ENCODE data around the gene CLSTN2.

CLSTN2 gene

GRCh38 chr3:140347151-140347550 is 412.2 kb downstream of the CLSTN2 start:
- Mint-ChIP-seq H3K9me3 (no peaks in the 10 kb centered on the region), H3K27ac (no peak overlapping the region), H3K4me1 (no peaks in the 10 kb centered on the region), H3K4me3 (no peak overlapping the region), H3K27me3 (peaks cover 3% of the 10 kb centered on the region), H3K36me3 (no peaks in the 10 kb centered on the region)
- no peak for DNase-seq (ENCODE audit: low spot score in 2 of 2)
- no peak for ATAC-seq (ENCODE audit: low read depth)

- no peak overlapping the region for H3K4me3 Mint-ChIP-seq
- no peaks in the 10 kb centered on the region for H3K36me3 Mint-ChIP-seq
- no peaks in the 10 kb centered on the region for H3K4me1 Mint-ChIP-seq
- H3K9me3 Mint-ChIP-seq: no peaks in the 10 kb centered on the region
- ATAC-seq (ENCODE audit: low read depth): no peak
- DNase-seq (ENCODE audit: low spot score in 2 of 2): no peak
- H3K27me3 Mint-ChIP-seq: peaks cover 2% of the 10 kb centered on the region
- H3K27ac Mint-ChIP-seq: no peak overlapping the region
These were observed 415.0 kb downstream of the CLSTN2 start for GRCh38 chr3:140349938-140350337.

- Mint-ChIP-seq H3K9me3 (no peaks in the 10 kb centered on the region), H3K4me3 (no peak overlapping the region), H3K36me3 (no peaks in the 10 kb centered on the region), H3K27me3 (peaks cover 4% of the 10 kb centered on the region), H3K4me1 (no peaks in the 10 kb centered on the region), H3K27ac (no peak overlapping the region)
- ATAC-seq (ENCODE audit: low read depth): no peak
- no peak for DNase-seq (ENCODE audit: low spot score in 2 of 2)
These were observed 416.5 kb downstream of the CLSTN2 start for GRCh38 chr3:140351466-140351865.

- H3K27me3 Mint-ChIP-seq: peaks cover 8% of the 10 kb centered on the region
- ATAC-seq (ENCODE audit: low read depth): no peak
- no peak overlapping the region for H3K4me3 Mint-ChIP-seq
- no peak overlapping the region for H3K27ac Mint-ChIP-seq
- H3K4me1 Mint-ChIP-seq: no peaks in the 10 kb centered on the region
- no peaks in the 10 kb centered on the region for H3K9me3 Mint-ChIP-seq
- H3K36me3 Mint-ChIP-seq: no peaks in the 10 kb centered on the region
- DNase-seq (ENCODE audit: low spot score in 2 of 2): no peak
These were observed 420.5 kb downstream of the CLSTN2 start for GRCh38 chr3:140355481-140355880.

DNA sequence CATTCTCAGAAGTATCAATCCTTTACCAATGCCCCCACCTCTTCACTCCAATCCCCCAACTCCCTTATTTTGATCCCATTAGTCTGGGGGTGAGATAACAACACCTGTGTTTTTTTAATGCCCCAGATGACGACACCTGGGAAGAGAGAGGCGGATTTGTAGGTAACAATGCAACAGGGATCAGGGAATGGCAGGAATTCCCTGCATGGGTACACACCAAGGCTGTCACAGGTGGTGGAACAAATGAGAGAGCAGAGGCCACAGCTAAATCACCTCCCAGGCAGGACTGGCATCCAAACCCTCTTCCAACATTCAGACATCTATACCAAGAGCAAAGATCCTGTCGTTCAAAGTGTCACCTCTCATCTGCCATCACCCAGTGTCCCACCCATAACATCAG is 423.7 kb downstream of the CLSTN2 start:
- no peak for ATAC-seq (ENCODE audit: low read depth)
- peaks cover 1% of the 10 kb centered on the region for H3K9me3 Mint-ChIP-seq
- H3K4me1 Mint-ChIP-seq: no peaks in the 10 kb centered on the region
- DNase-seq (ENCODE audit: low spot score in 2 of 2): no peak
- H3K36me3 Mint-ChIP-seq: no peaks in the 10 kb centered on the region
- H3K27ac Mint-ChIP-seq: no peak overlapping the region
- H3K4me3 Mint-ChIP-seq: no peak overlapping the region
- H3K27me3 Mint-ChIP-seq: peaks cover 8% of the 10 kb centered on the region

DNA sequence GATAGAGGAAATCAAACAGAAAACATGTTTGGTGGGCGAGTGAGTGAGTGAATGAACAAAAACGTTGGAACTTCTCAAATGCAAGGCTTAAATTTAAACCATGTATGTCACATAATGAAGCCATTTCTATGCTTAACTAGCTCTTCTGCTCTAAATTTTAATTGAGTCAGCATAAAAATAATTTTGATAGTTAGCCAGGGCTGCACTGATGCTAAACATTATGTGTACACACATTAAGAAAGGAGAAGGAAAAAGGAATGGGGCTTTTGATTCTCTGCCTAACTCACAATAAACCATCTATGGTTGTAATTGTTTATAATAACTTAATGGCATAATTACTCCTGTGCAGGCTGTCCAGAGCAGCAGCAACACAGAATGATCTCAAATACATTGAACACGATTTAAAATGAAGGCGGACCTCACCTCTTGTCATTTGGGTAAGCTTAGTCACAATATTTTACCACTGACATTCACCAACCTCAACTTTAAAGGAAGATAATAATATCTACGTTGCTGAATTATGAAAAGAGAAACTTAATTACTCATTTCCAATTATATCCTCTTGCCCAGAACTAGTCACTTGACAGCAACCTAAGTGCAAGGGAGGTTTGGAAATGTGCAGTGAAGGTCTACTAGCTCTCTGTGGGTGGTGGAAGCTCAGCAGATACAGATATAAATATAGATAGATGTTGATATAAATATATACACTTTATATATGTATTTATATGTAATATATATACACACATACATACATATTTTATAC is 424.4 kb downstream of the CLSTN2 start:
- no peaks in the 10 kb centered on the region for H3K4me1 Mint-ChIP-seq
- H3K4me3 Mint-ChIP-seq: no peak overlapping the region
- no peaks in the 10 kb centered on the region for H3K36me3 Mint-ChIP-seq
- peaks cover 8% of the 10 kb centered on the region for H3K27me3 Mint-ChIP-seq
- H3K27ac Mint-ChIP-seq: no peak overlapping the region
- ATAC-seq (ENCODE audit: low read depth) (no peak), DNase-seq (ENCODE audit: low spot score in 2 of 2) (no peak)
- H3K9me3 Mint-ChIP-seq: peaks cover 4% of the 10 kb centered on the region

GRCh38 chr3:140360332-140360731 is 425.3 kb downstream of the CLSTN2 start:
- DNase-seq (ENCODE audit: low spot score in 2 of 2) (no peak), ATAC-seq (ENCODE audit: low read depth) (no peak)
- Mint-ChIP-seq H3K27me3 (peaks cover 7% of the 10 kb centered on the region), H3K36me3 (no peaks in the 10 kb centered on the region), H3K4me3 (no peak overlapping the region), H3K9me3 (peaks cover 4% of the 10 kb centered on the region), H3K4me1 (no peaks in the 10 kb centered on the region), H3K27ac (no peak overlapping the region)

- no peak overlapping the region for H3K27ac Mint-ChIP-seq
- no peaks in the 10 kb centered on the region for H3K36me3 Mint-ChIP-seq
- H3K4me1 Mint-ChIP-seq: no peaks in the 10 kb centered on the region
- H3K4me3 Mint-ChIP-seq: no peak overlapping the region
- H3K27me3 Mint-ChIP-seq: peaks cover 3% of the 10 kb centered on the region
- H3K9me3 Mint-ChIP-seq: peaks cover 4% of the 10 kb centered on the region
- DNase-seq (ENCODE audit: low spot score in 2 of 2) (no peak), ATAC-seq (ENCODE audit: low read depth) (no peak)
These were observed 428.8 kb downstream of the CLSTN2 start for GRCh38 chr3:140363801-140364200.

- H3K27ac Mint-ChIP-seq: no peak overlapping the region
- no peaks in the 10 kb centered on the region for H3K4me1 Mint-ChIP-seq
- H3K36me3 Mint-ChIP-seq: no peaks in the 10 kb centered on the region
- peaks cover 4% of the 10 kb centered on the region for H3K9me3 Mint-ChIP-seq
- ATAC-seq (ENCODE audit: low read depth): no peak
- H3K4me3 Mint-ChIP-seq: no peak overlapping the region
- no peak for DNase-seq (ENCODE audit: low spot score in 2 of 2)
- peaks cover 2% of the 10 kb centered on the region for H3K27me3 Mint-ChIP-seq
These were observed 431.1 kb downstream of the CLSTN2 start for GRCh38 chr3:140365872-140366697.

GRCh38 chr3:140368223-140368811 is 433.3 kb downstream of the CLSTN2 start:
- Mint-ChIP-seq H3K4me3 (no peak overlapping the region), H3K9me3 (peaks cover 2% of the 10 kb centered on the region), H3K36me3 (no peaks in the 10 kb centered on the region), H3K27me3 (peaks cover 2% of the 10 kb centered on the region), H3K4me1 (no peaks in the 10 kb centered on the region), H3K27ac (no peak overlapping the region)
- DNase-seq (ENCODE audit: low spot score in 2 of 2) (no peak), ATAC-seq (ENCODE audit: low read depth) (no peak)

GRCh38 chr3:140370686-140371085 is 435.7 kb downstream of the CLSTN2 start:
- Mint-ChIP-seq H3K27me3 (peaks cover 2% of the 10 kb centered on the region), H3K27ac (no peak overlapping the region), H3K4me1 (no peaks in the 10 kb centered on the region), H3K9me3 (no peaks in the 10 kb centered on the region), H3K36me3 (no peaks in the 10 kb centered on the region), H3K4me3 (no peak overlapping the region)
- ATAC-seq (ENCODE audit: low read depth) (no peak), DNase-seq (ENCODE audit: low spot score in 2 of 2) (no peak)

DNA sequence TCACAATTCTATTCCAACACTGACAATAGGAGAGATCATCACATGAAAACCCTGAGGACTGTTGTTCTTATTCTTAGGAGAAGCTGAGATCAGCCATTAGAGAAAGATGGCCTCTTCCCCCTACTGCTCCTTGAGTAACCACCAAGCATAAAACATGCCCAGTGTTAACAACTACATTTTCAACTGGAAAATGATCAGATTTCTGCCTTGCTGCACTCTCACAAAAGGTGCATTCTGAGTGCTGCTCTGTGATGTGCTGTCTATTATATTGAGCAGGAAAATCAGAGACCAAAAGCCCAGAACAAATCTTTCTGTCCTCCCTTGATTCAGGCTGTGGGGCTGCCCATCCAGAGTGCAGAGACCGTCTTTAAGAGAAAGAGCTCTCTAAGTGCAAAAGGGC is 438.2 kb downstream of the CLSTN2 start:
- no peak overlapping the region for H3K27ac Mint-ChIP-seq
- no peaks in the 10 kb centered on the region for H3K9me3 Mint-ChIP-seq
- no peak overlapping the region for H3K4me3 Mint-ChIP-seq
- ATAC-seq (ENCODE audit: low read depth) (no peak), DNase-seq (ENCODE audit: low spot score in 2 of 2) (no peak)
- H3K4me1 Mint-ChIP-seq: no peaks in the 10 kb centered on the region
- peaks cover 2% of the 10 kb centered on the region for H3K27me3 Mint-ChIP-seq
- H3K36me3 Mint-ChIP-seq: no peaks in the 10 kb centered on the region

GRCh38 chr3:140375002-140375401 is 440.0 kb downstream of the CLSTN2 start:
- H3K4me1 Mint-ChIP-seq: no peaks in the 10 kb centered on the region
- H3K27me3 Mint-ChIP-seq: peaks cover 2% of the 10 kb centered on the region
- H3K27ac Mint-ChIP-seq: no peak overlapping the region
- no peak overlapping the region for H3K4me3 Mint-ChIP-seq
- DNase-seq (ENCODE audit: low spot score in 2 of 2) (no peak), ATAC-seq (ENCODE audit: low read depth) (no peak)
- H3K36me3 Mint-ChIP-seq: no peaks in the 10 kb centered on the region
- no peaks in the 10 kb centered on the region for H3K9me3 Mint-ChIP-seq

- Mint-ChIP-seq H3K4me1 (no peaks in the 10 kb centered on the region), H3K36me3 (no peaks in the 10 kb centered on the region), H3K9me3 (no peaks in the 10 kb centered on the region), H3K27me3 (peaks cover 2% of the 10 kb centered on the region), H3K27ac (no peak overlapping the region), H3K4me3 (no peak overlapping the region)
- no peak for ATAC-seq (ENCODE audit: low read depth)
- DNase-seq (ENCODE audit: low spot score in 2 of 2): no peak
These were observed 441.3 kb downstream of the CLSTN2 start for GRCh38 chr3:140376136-140376889.
